IMR-90 (cell line): Measurements from ENCODE around the gene SRGAP2C. TPM values are rescaled to one million over a fixed set of nuclear protein-coding genes. Genes with fewer than 3 reads are reported as not detected.
"Not testable (repeated sequence)": the region's sequence is repeated elsewhere in the genome, so short reads cannot be mapped to it uniquely, and the experiment has no call there.

ENCODE experiments used
- ATAC-seq: fragments of 200-7000 bp; cut with Tn5 transposase; 2 replicates; pipeline ENCODE4 v1.9.1; 2020; ENCODE audit warnings: low read depth, mild to moderate bottlenecking, moderate library complexity
- BruUV-seq: library from RNA; stranded (reverse); fragments of 400-500 nt; replicated peaks from 2 replicates; lab custom pipeline; 2021; lab: Mats Ljungman, UMichigan
- CTCF ChIA-PET: fragments of 300-600 bp; formaldehyde crosslinking; extraction: SDS; loops from one replicate; lab custom pipeline; 2021; ENCODE audit warnings: antibody characterized with exemption; lab: Yijun Ruan, JAX
- POLR2A ChIA-PET: fragments of 300-600 bp; sonication (Branson Sonifier 250); formaldehyde crosslinking; loops from one replicate; lab custom pipeline; 2022; ENCODE audit warnings: antibody characterized with exemption; ENCODE audit not compliant: unreplicated experiment; lab: Charles Lee
- DNase-seq: peaks from one replicate; pipeline ENCODE4 v3.0.0; 2013
- H2AFZ ChIP-seq: replicated peaks from 2 replicates; pipeline ENCODE3; 2013; ENCODE audit warnings: low read length, mild to moderate bottlenecking; ENCODE audit not compliant: poor library complexity
- H2AK5ac ChIP-seq: 2 replicates; pipeline ENCODE4 v1.6.1; 2013; ENCODE audit warnings: low read depth, low read length, inconsistent platforms
- H2AK9ac ChIP-seq: replicated peaks from 2 replicates; pipeline ENCODE3; 2013; ENCODE audit warnings: mild to moderate bottlenecking, low read depth, low read length, moderate library complexity; ENCODE audit not compliant: poor library complexity
- H2BK120ac ChIP-seq: 2 replicates; pipeline ENCODE4 v1.6.1; 2013; ENCODE audit warnings: low read depth, low read length, inconsistent platforms
- H2BK15ac ChIP-seq: 3 replicates; pipeline ENCODE4 v1.6.1; 2013; ENCODE audit warnings: low read depth, low read length, inconsistent platforms
- H2BK20ac ChIP-seq: 2 replicates; pipeline ENCODE4 v1.6.1; 2013; ENCODE audit warnings: low read depth, mild to moderate bottlenecking, inconsistent platforms, low read length, moderate library complexity
- H2BK5ac ChIP-seq: 2 replicates; pipeline ENCODE4 v1.6.1; 2013; ENCODE audit warnings: mild to moderate bottlenecking, low read depth, low read length, inconsistent platforms; ENCODE audit not compliant: poor library complexity, severe bottlenecking
- H3K14ac ChIP-seq: replicated peaks from 2 replicates; pipeline ENCODE4 v1.6.1; 2013; ENCODE audit warnings: low read depth, low read length, inconsistent platforms
- H3K18ac ChIP-seq: 2 replicates; pipeline ENCODE4 v1.6.1; 2013; ENCODE audit warnings: low read depth, low read length, control low read depth
- H3K23ac ChIP-seq: 2 replicates; pipeline ENCODE4 v1.6.1; 2013; ENCODE audit warnings: low read depth, low read length, inconsistent platforms
- H3K27ac ChIP-seq: 2 replicates; pipeline ENCODE4 v1.5.1; 2013; ENCODE audit warnings: mild to moderate bottlenecking, control low read depth, low read length; ENCODE audit not compliant: insufficient read depth
- H3K27me3 ChIP-seq: 2 replicates; pipeline ENCODE4 v1.6.1; 2013; ENCODE audit warnings: low read length; ENCODE audit not compliant: control insufficient read depth, insufficient read depth
- H3K36me3 ChIP-seq: 2 replicates; pipeline ENCODE4 v1.6.1; 2013; ENCODE audit warnings: low read length, mixed read lengths; ENCODE audit not compliant: control insufficient read depth, insufficient read depth
- H3K4ac ChIP-seq: 2 replicates; pipeline ENCODE4 v1.6.1; 2013; ENCODE audit warnings: low read depth, low read length, inconsistent platforms
- H3K4me1 ChIP-seq: 2 replicates; pipeline ENCODE4 v1.6.1; 2013; ENCODE audit warnings: low read length, mixed read lengths; ENCODE audit not compliant: control insufficient read depth, insufficient read depth
- H3K4me2 ChIP-seq: 2 replicates; pipeline ENCODE4 v1.6.1; 2013; ENCODE audit warnings: low read depth, mild to moderate bottlenecking, control low read depth, low read length, moderate library complexity
- H3K4me3 ChIP-seq: 2 replicates; pipeline ENCODE4 v1.5.1; 2013; ENCODE audit warnings: low read depth, mild to moderate bottlenecking, control low read depth, low read length, moderate library complexity; ENCODE audit not compliant: insufficient read depth
- H3K56ac ChIP-seq: 2 replicates; pipeline ENCODE4 v1.6.1; 2013; ENCODE audit warnings: low read length, inconsistent platforms; ENCODE audit not compliant: insufficient read depth; ENCODE audit errors: extremely low read depth
- H3K79me1 ChIP-seq, 2 experiments: 2 replicates each; pipeline ENCODE4 v1.6.1; 2013; ENCODE audit warnings: low read length in 2 of 2, inconsistent platforms in 1 of 2, low read depth in 1 of 2
- H3K9ac ChIP-seq: 2 replicates; pipeline ENCODE4 v1.6.1; 2013; ENCODE audit warnings: low read depth, low read length, control low read depth
- H3K9me1 ChIP-seq: 2 replicates; pipeline ENCODE4 v1.6.1; 2013; ENCODE audit warnings: low read length, inconsistent platforms; ENCODE audit not compliant: insufficient read depth
- H3K9me3 ChIP-seq: 2 replicates; pipeline ENCODE4 v1.6.1; 2013; ENCODE audit warnings: low read length; ENCODE audit not compliant: control insufficient read depth, insufficient read depth
- H4K20me1 ChIP-seq: 2 replicates; pipeline ENCODE4 v1.6.1; 2013; ENCODE audit warnings: low read length, inconsistent platforms; ENCODE audit not compliant: insufficient read depth
- H4K5ac ChIP-seq: 2 replicates; pipeline ENCODE4 v1.6.1; 2013; ENCODE audit warnings: mild to moderate bottlenecking, low read depth, low read length, control low read depth
- H4K8ac ChIP-seq, 2 experiments: 2 replicates each; pipeline ENCODE4 v1.6.1; 2013; ENCODE audit warnings: low read depth in 2 of 2, low read length in 2 of 2, control low read depth in 1 of 2, inconsistent platforms in 1 of 2
- H4K91ac ChIP-seq: 2 replicates; pipeline ENCODE4 v1.6.1; 2013; ENCODE audit warnings: low read depth, low read length, inconsistent platforms; ENCODE audit not compliant: insufficient read depth
- WGBS, 2 experiments: methylation state at CpG; one replicate each; pipeline versions ENCODE4 v1.1.5 to v1.1.7; 2013; ENCODE audit warnings: missing lambda C conversion rate in 2 of 2; ENCODE audit not compliant: insufficient read length in 1 of 2; ENCODE audit errors: extremely low coverage in 2 of 2; 5-methylcytosine and 5-hydroxymethylcytosine counted together
- dilution Hi-C: fragments of 300-500 bp; cut with HindIII; formaldehyde crosslinking; loops from one replicate; pipeline ENCODE4 v1.14.3; 2018; ENCODE audit warnings: low sequenced_read_pairs; ENCODE audit not compliant: unreplicated experiment
- in situ Hi-C: fragments of 300-500 bp; cut with MboI; formaldehyde crosslinking; loops from 3 replicates; pipeline ENCODE4 v1.14.3; 2019; ENCODE audit warnings: low sequenced_read_pairs, inconsistent platforms, mixed read lengths
- intact Hi-C: fragments of 100-400 bp; cut with micrococcal nuclease; formaldehyde crosslinking; loops from 2 replicates; pipeline ENCODE4 v1.10.0; 2022
- polyA plus RNA-seq, 3 experiments: library from polyadenylated mRNA; depleted of rRNA; stranded (reverse); fragments of >200 nt; gene quantifications; 2 replicates each; pipeline ENCODE4 v1.2.3, GENCODE V29; 2012; ENCODE audit warnings: low replicate concordance in 1 of 3
- total RNA-seq: library from RNA; depleted of rRNA; stranded (reverse); fragments of >200 nt; gene quantifications from 2 replicates; pipeline ENCODE4 v1.2.3, GENCODE V29; 2012

Gene SRGAP2C
- total and polyA plus RNA-seq, 2 of the 4 experiments (the other 2 are of a cell fraction): 5.6 to 12.7 TPM

- in situ Hi-C loops, POLR2A ChIA-PET, intact Hi-C loops, H3K9me3 ChIP-seq, H3K9ac ChIP-seq, H3K14ac ChIP-seq, dilution Hi-C loops, H3K4me3 ChIP-seq, H3K18ac ChIP-seq, H3K79me1 ChIP-seq, H4K20me1 ChIP-seq, H2BK120ac ChIP-seq, H2BK5ac ChIP-seq, H3K4me1 ChIP-seq, H3K27me3 ChIP-seq, CTCF ChIA-PET, H4K91ac ChIP-seq, ATAC-seq, H2BK20ac ChIP-seq, DNase-seq, H3K36me3 ChIP-seq, H3K9me1 ChIP-seq, H3K4ac ChIP-seq, H3K27ac ChIP-seq, H2AK9ac ChIP-seq, H2AFZ ChIP-seq, H4K5ac ChIP-seq, H2BK15ac ChIP-seq, H4K8ac ChIP-seq, H3K56ac ChIP-seq, H2AK5ac ChIP-seq, BruUV-seq, H3K4me2 ChIP-seq, H3K23ac ChIP-seq: not testable (repeated sequence)
- no CpG with 5 or more reads among the region's 2 CpGs for WGBS, 2 experiments
Measured at GRCh38 chr1:121258134-121258533, 73.4 kb downstream of the SRGAP2C start.

DNA sequence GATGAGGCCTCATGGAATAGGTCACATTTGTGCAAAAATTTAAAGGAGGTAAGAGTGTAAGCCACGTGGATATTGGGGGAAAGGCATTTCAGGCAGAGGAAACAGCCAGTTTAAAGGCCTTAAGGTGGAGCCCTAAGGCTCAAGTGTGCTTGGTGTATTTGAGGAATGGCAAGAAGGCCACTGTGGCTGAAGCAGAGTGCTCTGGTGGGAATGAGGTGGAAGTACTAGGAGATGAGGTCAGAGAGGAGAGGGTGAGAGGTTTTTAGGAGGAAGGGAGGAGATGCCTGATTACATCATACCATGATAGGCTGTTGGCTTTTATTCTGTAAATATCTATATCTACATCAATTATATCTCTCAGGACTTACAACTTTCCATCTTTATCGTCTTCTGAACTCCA is 75.4 kb downstream of the SRGAP2C start:
- H2AK9ac ChIP-seq, H3K14ac ChIP-seq, H3K4me2 ChIP-seq, H2BK15ac ChIP-seq, H3K27ac ChIP-seq, H3K56ac ChIP-seq, H3K9me3 ChIP-seq, intact Hi-C loops, H3K36me3 ChIP-seq, H4K20me1 ChIP-seq, H3K4ac ChIP-seq, H2AK5ac ChIP-seq, H3K9ac ChIP-seq, DNase-seq, H2BK120ac ChIP-seq, in situ Hi-C loops, H3K27me3 ChIP-seq, H3K79me1 ChIP-seq, H4K8ac ChIP-seq, H4K5ac ChIP-seq, POLR2A ChIA-PET, H3K4me1 ChIP-seq, H2BK5ac ChIP-seq, H3K23ac ChIP-seq, BruUV-seq, H2BK20ac ChIP-seq, H4K91ac ChIP-seq, H3K4me3 ChIP-seq, H3K18ac ChIP-seq, ATAC-seq, H2AFZ ChIP-seq, dilution Hi-C loops, H3K9me1 ChIP-seq, CTCF ChIA-PET: not testable (repeated sequence)
- no CpG with 5 or more reads among the region's 2 CpGs for WGBS, 2 experiments
